Choroid plexus epithelial cell (primary cell): Measurements from ENCODE around the gene DAB1.

Source experiments
- DNase-seq: peaks from one replicate; pipeline ENCODE4 v3.0.0-alpha.2; 2010; ENCODE audit warnings: low read depth
- H3K4me3 ChIP-seq: 2 replicates; pipeline ENCODE4 v1.5.1; 2011; ENCODE audit warnings: low read depth, mild to moderate bottlenecking, control low read depth, low read length, moderate library complexity
- CTCF ChIP-seq: conservative IDR thresholded peaks from 2 replicates; pipeline ENCODE4 v1.5.1; 2011; ENCODE audit warnings: low read depth, mild to moderate bottlenecking, control low read depth, inconsistent platforms, low read length, moderate library complexity

DAB1 gene

GRCh38 chr1:57012315-57012714 is 411.5 kb downstream of the DAB1 start:
- no peak overlapping the region for H3K4me3 ChIP-seq
- DNase-seq, result no peak
- no peak for TF ChIP-seq CTCF

GRCh38 chr1:57010511-57010910 is 413.3 kb downstream of the DAB1 start:
- no peak for TF ChIP-seq CTCF
- H3K4me3 ChIP-seq, result no peak overlapping the region
- no peak for DNase-seq

GRCh38 chr1:57007948-57008347 is 415.9 kb downstream of the DAB1 start:
- no peak overlapping the region for H3K4me3 ChIP-seq
- no peak for TF ChIP-seq CTCF
- DNase-seq, result no peak

GRCh38 chr1:57007472-57007871 is 416.4 kb downstream of the DAB1 start:
- no peak for DNase-seq
- TF ChIP-seq CTCF, result no peak
- no peak overlapping the region for H3K4me3 ChIP-seq

- H3K4me3 ChIP-seq, result no peak overlapping the region
- DNase-seq, result no peak
- TF ChIP-seq CTCF, result no peak
These were observed 420.3 kb downstream of the DAB1 start for GRCh38 chr1:57003398-57004139.

GRCh38 chr1:56995414-56996100 is 428.3 kb downstream of the DAB1 start:
- H3K4me3 ChIP-seq, result no peak overlapping the region
- no peak for TF ChIP-seq CTCF
- DNase-seq, result no peak

- H3K4me3 ChIP-seq, result no peak overlapping the region
- TF ChIP-seq CTCF, result no peak
- DNase-seq, result no peak
These were observed 430.4 kb downstream of the DAB1 start for GRCh38 chr1:56993475-56993874.
